HG03558 (cell line): ENCODE measurements around the gene R3HDML.
"Not testable (repeated sequence)": the region's sequence is repeated elsewhere in the genome, so short reads cannot be mapped to it uniquely, and the experiment has no call there.

Experiments used
- ATAC-seq: cut with Tn5 transposase; IDR thresholded peaks from one replicate; pipeline ENCODE4 v1.9.1; 2021; ENCODE audit warnings: moderate number of reproducible peaks; ENCODE audit not compliant: unreplicated experiment; ENCODE audit errors: extremely low read depth

Gene R3HDML

GRCh38 chr20:44336725-44337380 is at the start of gene R3HDML:
Gene R3HDML (plus strand): TSS chr20:44337043. CDS start chr20:44337158, 115 bp downstream.
- no peak for ATAC-seq

- ATAC-seq, result no peak
Measured at GRCh38 chr20:44287272-44288097, 49.4 kb upstream of the R3HDML start.

- ATAC-seq, result no peak
Measured at GRCh38 chr20:44288252-44288651, 48.6 kb upstream of the R3HDML start.

GRCh38 chr20:44291754-44292153 is 45.1 kb upstream of the R3HDML start:
- no peak for ATAC-seq

GRCh38 chr20:44296011-44296410 is 40.8 kb upstream of the R3HDML start:
- ATAC-seq, result no peak

- no peak for ATAC-seq
Measured at GRCh38 chr20:44297721-44298120, 39.1 kb upstream of the R3HDML start.

- ATAC-seq, result not testable (repeated sequence)
Measured at GRCh38 chr20:44299011-44299535, 37.8 kb upstream of the R3HDML start.

- no peak for ATAC-seq
Measured at GRCh38 chr20:44301285-44301684, 35.6 kb upstream of the R3HDML start.

GRCh38 chr20:44302026-44302669 is 34.7 kb upstream of the R3HDML start:
- no peak for ATAC-seq

GRCh38 chr20:44302736-44303135 is 34.1 kb upstream of the R3HDML start:
- no peak for ATAC-seq

- no peak for ATAC-seq
Measured at GRCh38 chr20:44304383-44304782, 32.5 kb upstream of the R3HDML start.

- no peak for ATAC-seq
Measured at GRCh38 chr20:44306927-44307326, 29.9 kb upstream of the R3HDML start.

GRCh38 chr20:44309763-44310663 is 26.8 kb upstream of the R3HDML start:
- no peak for ATAC-seq

- peak; percentile 81 for ATAC-seq
Measured at GRCh38 chr20:44310664-44311639, 25.9 kb upstream of the R3HDML start, which contains the start of gene FITM2. Gene FITM2 (minus strand): TSS chr20:44311202. CDS start chr20:44311148, 54 bp downstream.

GRCh38 chr20:44314870-44315269 is 22.0 kb upstream of the R3HDML start:
- ATAC-seq, result no peak

- no peak for ATAC-seq
Measured at GRCh38 chr20:44319839-44320422, 16.9 kb upstream of the R3HDML start.

- ATAC-seq, result no peak
Measured at GRCh38 chr20:44324343-44324742, 12.5 kb upstream of the R3HDML start.
